Measurements from ENCODE around the gene PLEKHG4.

The PLEKHG4 gene

GRCh38 chr16:67271446-67271845 is 7.9 kb upstream of the PLEKHG4 start:
- FAIRE-seq: no peak
- no peak for DNase-seq (ENCODE audit: insufficient read length)
- TF ChIP-seq TAF1 (IDR thresholded peaks at IDR 0.05; ENCODE audit: borderline replicate concordance, low read depth, low read length) (no peak), POLR2AphosphoS5 (IDR thresholded peaks at IDR 0.05; ENCODE audit: low read depth, low read length) (no peak)

- FAIRE-seq (no peak), DNase-seq (ENCODE audit: insufficient read length) (no peak)
- TF ChIP-seq POLR2AphosphoS5 (IDR thresholded peaks at IDR 0.05; ENCODE audit: low read depth, low read length) (no peak), TAF1 (IDR thresholded peaks at IDR 0.05; ENCODE audit: borderline replicate concordance, low read depth, low read length) (no peak), POLR2A (IDR thresholded peaks at IDR 0.05; ENCODE audit: low read depth, low read length) (no peak)
Observed at GRCh38 chr16:67275321-67275720, 4.0 kb upstream of the PLEKHG4 start.

- TF ChIP-seq TAF1 (IDR thresholded peaks at IDR 0.05; ENCODE audit: borderline replicate concordance, low read depth, low read length): no peak
- no peak for TF ChIP-seq POLR2AphosphoS5 (IDR thresholded peaks at IDR 0.05; ENCODE audit: low read depth, low read length)
- TF ChIP-seq POLR2A (IDR thresholded peaks at IDR 0.05; ENCODE audit: low read depth, low read length): no peak
- no peak for FAIRE-seq
- DNase-seq (ENCODE audit: insufficient read length): no peak
Observed at GRCh38 chr16:67277294-67277998, 1.9 kb upstream of the PLEKHG4 start.

GRCh38 chr16:67277999-67278772 is 1.1 kb upstream of the PLEKHG4 start:
- DNase-seq (ENCODE audit: insufficient read length) (no peak), FAIRE-seq (no peak)
- TF ChIP-seq POLR2A (IDR thresholded peaks at IDR 0.05; ENCODE audit: low read depth, low read length) (no peak), TAF1 (IDR thresholded peaks at IDR 0.05; ENCODE audit: borderline replicate concordance, low read depth, low read length) (no peak), POLR2AphosphoS5 (IDR thresholded peaks at IDR 0.05; ENCODE audit: low read depth, low read length) (no peak)

- DNase-seq (ENCODE audit: insufficient read length) (peak; percentile 76), FAIRE-seq (peak; percentile 77)
- TF ChIP-seq POLR2A (IDR thresholded peaks at IDR 0.05; ENCODE audit: low read depth, low read length): no peak
- no peak for TF ChIP-seq POLR2AphosphoS5 (IDR thresholded peaks at IDR 0.05; ENCODE audit: low read depth, low read length)
- no peak for TF ChIP-seq TAF1 (IDR thresholded peaks at IDR 0.05; ENCODE audit: borderline replicate concordance, low read depth, low read length)
Observed at GRCh38 chr16:67278773-67279295, 498 bp upstream of the PLEKHG4 start.

- DNase-seq (ENCODE audit: insufficient read length) (no peak), FAIRE-seq (no peak)
- no peak for TF ChIP-seq POLR2AphosphoS5 (IDR thresholded peaks at IDR 0.05; ENCODE audit: low read depth, low read length)
- no peak for TF ChIP-seq TAF1 (IDR thresholded peaks at IDR 0.05; ENCODE audit: borderline replicate concordance, low read depth, low read length)
- no peak for TF ChIP-seq POLR2A (IDR thresholded peaks at IDR 0.05; ENCODE audit: low read depth, low read length)
Observed at GRCh38 chr16:67280090-67281015, 1.0 kb downstream of the PLEKHG4 start.

- DNase-seq (ENCODE audit: insufficient read length): no peak
- no peak for TF ChIP-seq POLR2A (IDR thresholded peaks at IDR 0.05; ENCODE audit: low read depth, low read length)
- TF ChIP-seq TAF1 (IDR thresholded peaks at IDR 0.05; ENCODE audit: borderline replicate concordance, low read depth, low read length): no peak
- TF ChIP-seq POLR2AphosphoS5 (IDR thresholded peaks at IDR 0.05; ENCODE audit: low read depth, low read length): no peak
- no peak for FAIRE-seq
Observed at GRCh38 chr16:67281536-67282446, 2.5 kb downstream of the PLEKHG4 start.

GRCh38 chr16:67282447-67282805 is 3.1 kb downstream of the PLEKHG4 start:
- FAIRE-seq: no peak
- no peak for DNase-seq (ENCODE audit: insufficient read length)
- no peak for TF ChIP-seq POLR2AphosphoS5 (IDR thresholded peaks at IDR 0.05; ENCODE audit: low read depth, low read length)
- no peak for TF ChIP-seq TAF1 (IDR thresholded peaks at IDR 0.05; ENCODE audit: borderline replicate concordance, low read depth, low read length)
- no peak for TF ChIP-seq POLR2A (IDR thresholded peaks at IDR 0.05; ENCODE audit: low read depth, low read length)

- TF ChIP-seq POLR2A (IDR thresholded peaks at IDR 0.05; ENCODE audit: low read depth, low read length) (no peak), POLR2AphosphoS5 (IDR thresholded peaks at IDR 0.05; ENCODE audit: low read depth, low read length) (no peak), TAF1 (IDR thresholded peaks at IDR 0.05; ENCODE audit: borderline replicate concordance, low read depth, low read length) (no peak)
- DNase-seq (ENCODE audit: insufficient read length) (no peak), FAIRE-seq (no peak)
Observed at GRCh38 chr16:67283039-67283825, 3.9 kb downstream of the PLEKHG4 start.

Measured in GM12892 (cell line).